IMR-90 (cell line): ENCODE data around the gene RORC. TPM values are rescaled to one million over a fixed set of nuclear protein-coding genes. Genes with fewer than 3 reads are reported as not detected.

Source experiments
- ATAC-seq: fragments of 200-7000 bp; cut with Tn5 transposase; 2 replicates; pipeline ENCODE4 v1.9.1; 2020; ENCODE audit warnings: low read depth, mild to moderate bottlenecking, moderate library complexity
- BruUV-seq: library from RNA; stranded (reverse); fragments of 400-500 nt; replicated peaks from 2 replicates; lab custom pipeline; 2021; lab: Mats Ljungman, UMichigan
- CTCF ChIA-PET: fragments of 300-600 bp; formaldehyde crosslinking; extraction: SDS; loops from one replicate; lab custom pipeline; 2021; ENCODE audit warnings: antibody characterized with exemption; lab: Yijun Ruan, JAX
- POLR2A ChIA-PET: fragments of 300-600 bp; sonication (Branson Sonifier 250); formaldehyde crosslinking; loops from one replicate; lab custom pipeline; 2022; ENCODE audit warnings: antibody characterized with exemption; ENCODE audit not compliant: unreplicated experiment; lab: Charles Lee
- DNase-seq: peaks from one replicate; pipeline ENCODE4 v3.0.0; 2013
- H2AFZ ChIP-seq: replicated peaks from 2 replicates; pipeline ENCODE3; 2013; ENCODE audit warnings: low read length, mild to moderate bottlenecking; ENCODE audit not compliant: poor library complexity
- H2AK5ac ChIP-seq: 2 replicates; pipeline ENCODE4 v1.6.1; 2013; ENCODE audit warnings: low read depth, low read length, inconsistent platforms
- H2AK9ac ChIP-seq: replicated peaks from 2 replicates; pipeline ENCODE3; 2013; ENCODE audit warnings: mild to moderate bottlenecking, low read depth, low read length, moderate library complexity; ENCODE audit not compliant: poor library complexity
- H2BK120ac ChIP-seq: 2 replicates; pipeline ENCODE4 v1.6.1; 2013; ENCODE audit warnings: low read depth, low read length, inconsistent platforms
- H2BK15ac ChIP-seq: 3 replicates; pipeline ENCODE4 v1.6.1; 2013; ENCODE audit warnings: low read depth, low read length, inconsistent platforms
- H2BK20ac ChIP-seq: 2 replicates; pipeline ENCODE4 v1.6.1; 2013; ENCODE audit warnings: low read depth, mild to moderate bottlenecking, inconsistent platforms, low read length, moderate library complexity
- H2BK5ac ChIP-seq: 2 replicates; pipeline ENCODE4 v1.6.1; 2013; ENCODE audit warnings: mild to moderate bottlenecking, low read depth, low read length, inconsistent platforms; ENCODE audit not compliant: poor library complexity, severe bottlenecking
- H3K14ac ChIP-seq: replicated peaks from 2 replicates; pipeline ENCODE4 v1.6.1; 2013; ENCODE audit warnings: low read depth, low read length, inconsistent platforms
- H3K18ac ChIP-seq: 2 replicates; pipeline ENCODE4 v1.6.1; 2013; ENCODE audit warnings: low read depth, low read length, control low read depth
- H3K23ac ChIP-seq: 2 replicates; pipeline ENCODE4 v1.6.1; 2013; ENCODE audit warnings: low read depth, low read length, inconsistent platforms
- H3K27ac ChIP-seq: 2 replicates; pipeline ENCODE4 v1.5.1; 2013; ENCODE audit warnings: mild to moderate bottlenecking, control low read depth, low read length; ENCODE audit not compliant: insufficient read depth
- H3K27me3 ChIP-seq: 2 replicates; pipeline ENCODE4 v1.6.1; 2013; ENCODE audit warnings: low read length; ENCODE audit not compliant: control insufficient read depth, insufficient read depth
- H3K36me3 ChIP-seq: 2 replicates; pipeline ENCODE4 v1.6.1; 2013; ENCODE audit warnings: low read length, mixed read lengths; ENCODE audit not compliant: control insufficient read depth, insufficient read depth
- H3K4ac ChIP-seq: 2 replicates; pipeline ENCODE4 v1.6.1; 2013; ENCODE audit warnings: low read depth, low read length, inconsistent platforms
- H3K4me1 ChIP-seq: 2 replicates; pipeline ENCODE4 v1.6.1; 2013; ENCODE audit warnings: low read length, mixed read lengths; ENCODE audit not compliant: control insufficient read depth, insufficient read depth
- H3K4me2 ChIP-seq: 2 replicates; pipeline ENCODE4 v1.6.1; 2013; ENCODE audit warnings: low read depth, mild to moderate bottlenecking, control low read depth, low read length, moderate library complexity
- H3K4me3 ChIP-seq: 2 replicates; pipeline ENCODE4 v1.5.1; 2013; ENCODE audit warnings: low read depth, mild to moderate bottlenecking, control low read depth, low read length, moderate library complexity; ENCODE audit not compliant: insufficient read depth
- H3K56ac ChIP-seq: 2 replicates; pipeline ENCODE4 v1.6.1; 2013; ENCODE audit warnings: low read length, inconsistent platforms; ENCODE audit not compliant: insufficient read depth; ENCODE audit errors: extremely low read depth
- H3K79me1 ChIP-seq, 2 experiments: 2 replicates each; pipeline ENCODE4 v1.6.1; 2013; ENCODE audit warnings: low read length in 2 of 2, inconsistent platforms in 1 of 2, low read depth in 1 of 2
- H3K9ac ChIP-seq: 2 replicates; pipeline ENCODE4 v1.6.1; 2013; ENCODE audit warnings: low read depth, low read length, control low read depth
- H3K9me1 ChIP-seq: 2 replicates; pipeline ENCODE4 v1.6.1; 2013; ENCODE audit warnings: low read length, inconsistent platforms; ENCODE audit not compliant: insufficient read depth
- H3K9me3 ChIP-seq: 2 replicates; pipeline ENCODE4 v1.6.1; 2013; ENCODE audit warnings: low read length; ENCODE audit not compliant: control insufficient read depth, insufficient read depth
- H4K20me1 ChIP-seq: 2 replicates; pipeline ENCODE4 v1.6.1; 2013; ENCODE audit warnings: low read length, inconsistent platforms; ENCODE audit not compliant: insufficient read depth
- H4K5ac ChIP-seq: 2 replicates; pipeline ENCODE4 v1.6.1; 2013; ENCODE audit warnings: mild to moderate bottlenecking, low read depth, low read length, control low read depth
- H4K8ac ChIP-seq, 2 experiments: 2 replicates each; pipeline ENCODE4 v1.6.1; 2013; ENCODE audit warnings: low read depth in 2 of 2, low read length in 2 of 2, control low read depth in 1 of 2, inconsistent platforms in 1 of 2
- H4K91ac ChIP-seq: 2 replicates; pipeline ENCODE4 v1.6.1; 2013; ENCODE audit warnings: low read depth, low read length, inconsistent platforms; ENCODE audit not compliant: insufficient read depth
- CHD1 ChIP-seq: IDR thresholded peaks from 2 replicates; pipeline ENCODE4 v1.6.1; 2012; ENCODE audit warnings: low read depth, low read length, improper control_type of control experiment
- MAZ ChIP-seq: IDR thresholded peaks from 2 replicates; pipeline ENCODE4 v1.6.1; 2012; ENCODE audit warnings: low read depth, mild to moderate bottlenecking, low read length, improper control_type of control experiment, moderate library complexity, borderline replicate concordance
- NFE2L2 ChIP-seq: fragments of 150-350 bp; IDR thresholded peaks from 2 replicates; pipeline ENCODE4 v1.6.1; 2016; ENCODE audit warnings: low read depth, mild to moderate bottlenecking, low read length
- RAD21 ChIP-seq: IDR thresholded peaks from 2 replicates; pipeline ENCODE4 v1.6.1; 2012; ENCODE audit warnings: low read length, improper control_type of control experiment
- RFX5 ChIP-seq: IDR thresholded peaks from 2 replicates; pipeline ENCODE4 v1.8.0; 2012; ENCODE audit warnings: low read depth, mild to moderate bottlenecking, low read length, moderate library complexity
- SMC3 ChIP-seq: fragments of 150-350 bp; IDR thresholded peaks from 2 replicates; pipeline ENCODE4 v1.6.1; 2016; ENCODE audit warnings: low read depth, mild to moderate bottlenecking, antibody characterized with exemption, low read length, moderate library complexity
- WGBS, 2 experiments: methylation state at CpG; one replicate each; pipeline versions ENCODE4 v1.1.5 to v1.1.7; 2013; ENCODE audit warnings: missing lambda C conversion rate in 2 of 2; ENCODE audit not compliant: insufficient read length in 1 of 2; ENCODE audit errors: extremely low coverage in 2 of 2; 5-methylcytosine and 5-hydroxymethylcytosine counted together
- dilution Hi-C: fragments of 300-500 bp; cut with HindIII; formaldehyde crosslinking; loops from one replicate; pipeline ENCODE4 v1.14.3; 2018; ENCODE audit warnings: low sequenced_read_pairs; ENCODE audit not compliant: unreplicated experiment
- in situ Hi-C: fragments of 300-500 bp; cut with MboI; formaldehyde crosslinking; loops from 3 replicates; pipeline ENCODE4 v1.14.3; 2019; ENCODE audit warnings: low sequenced_read_pairs, inconsistent platforms, mixed read lengths
- intact Hi-C: fragments of 100-400 bp; cut with micrococcal nuclease; formaldehyde crosslinking; loops from 2 replicates; pipeline ENCODE4 v1.10.0; 2022
- polyA plus RNA-seq, 3 experiments: library from polyadenylated mRNA; depleted of rRNA; stranded (reverse); fragments of >200 nt; gene quantifications; 2 replicates each; pipeline ENCODE4 v1.2.3, GENCODE V29; 2012; ENCODE audit warnings: low replicate concordance in 1 of 3
- total RNA-seq: library from RNA; depleted of rRNA; stranded (reverse); fragments of >200 nt; gene quantifications from 2 replicates; pipeline ENCODE4 v1.2.3, GENCODE V29; 2012
- TF ChIP-seq, protein P1 (sequence below): conservative IDR thresholded peaks from 2 replicates; pipeline ENCODE4 v1.5.1; 2012; ENCODE audit warnings: mild to moderate bottlenecking, low read depth, low read length, improper control_type of control experiment
- TF ChIP-seq, protein P2 (sequence below): fragments of 150-350 bp; IDR thresholded peaks from 2 replicates; pipeline ENCODE4 v1.6.1; 2016; ENCODE audit warnings: low read depth, mild to moderate bottlenecking, low read length, moderate library complexity, borderline replicate concordance

The RORC gene
- total and polyA plus RNA-seq, 2 of the 4 experiments (the other 2 are of a cell fraction): not detected

DNA sequence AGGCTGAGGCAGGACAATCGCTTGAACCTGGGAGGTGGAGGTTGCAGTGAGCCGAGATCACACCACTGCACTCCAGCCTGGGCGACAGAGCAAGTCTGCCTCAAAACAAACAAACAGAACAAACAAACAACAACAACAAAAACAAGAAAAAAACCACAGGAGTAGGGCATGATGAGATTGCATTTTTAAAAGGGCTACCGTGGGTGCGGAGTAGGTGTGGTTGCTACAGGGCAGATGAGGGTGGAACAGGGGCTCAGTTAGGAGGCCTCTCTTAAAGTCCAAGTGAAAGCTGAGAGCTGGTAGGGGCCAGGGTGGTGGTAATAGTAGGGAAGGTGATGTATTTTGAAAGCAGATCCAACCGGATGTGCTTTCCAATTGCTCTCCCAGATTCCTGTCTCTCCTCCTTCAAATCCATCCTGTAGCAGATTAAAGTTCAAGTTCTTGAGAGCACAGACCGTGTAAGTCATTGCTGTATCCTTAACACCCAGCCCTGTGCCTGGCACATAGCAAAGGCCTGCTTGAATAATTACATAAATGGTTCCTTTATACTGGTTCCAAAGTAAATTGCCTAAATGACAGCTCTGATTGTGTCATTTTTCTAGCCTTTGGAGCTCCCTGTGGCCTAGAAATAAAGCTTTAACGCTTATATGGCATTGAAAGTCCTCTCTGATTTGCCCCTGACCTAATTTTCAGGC is 22.2 kb downstream of the RORC start:
- no peak for ATAC-seq
- Histone ChIP-seq H2BK120ac (no peak overlapping the region), H3K9me1 (no peaks in the 10 kb centered on the region; the same call in 1 of the 2 replicates), H3K14ac (no peak overlapping the region), H2AK9ac (no peak overlapping the region), H3K4me1 (no peaks in the 10 kb centered on the region), H4K8ac (no peak overlapping the region), H3K18ac (no peak overlapping the region), H2BK15ac (no peak overlapping the region), H3K9ac (no peak overlapping the region), H2BK20ac (no peak overlapping the region), H4K5ac (no peak overlapping the region), H3K4me3 (no peak overlapping the region), H3K4ac (no peak overlapping the region), H2AFZ (no peak overlapping the region), H3K27ac (no peak overlapping the region), H3K9me3 (no peaks in the 10 kb centered on the region), H3K56ac (no peak overlapping the region), H3K23ac (no peak overlapping the region), H2AK5ac (no peak overlapping the region), H3K79me1 (no peaks in the 10 kb centered on the region), H2BK5ac (no peak overlapping the region), H3K4me2 (no peak overlapping the region), H4K20me1 (no peaks in the 10 kb centered on the region), H4K91ac (no peak overlapping the region), H3K36me3 (no peaks in the 10 kb centered on the region), H3K27me3 (peaks cover 76% of the 10 kb centered on the region)
- intact Hi-C loops (no loop called here), in situ Hi-C loops (no loop called here), dilution Hi-C loops (no loop called here)
- BruUV-seq: no TSS peak
- ChIA-PET POLR2A (no interaction called here), CTCF (no interaction called here)
- TF ChIP-seq MAZ (no peak), RFX5 (no peak), CHD1 (no peak), NFE2L2 (no peak), RAD21 (no peak), SMC3 (no peak)
- TF ChIP-seq, protein P1, sequence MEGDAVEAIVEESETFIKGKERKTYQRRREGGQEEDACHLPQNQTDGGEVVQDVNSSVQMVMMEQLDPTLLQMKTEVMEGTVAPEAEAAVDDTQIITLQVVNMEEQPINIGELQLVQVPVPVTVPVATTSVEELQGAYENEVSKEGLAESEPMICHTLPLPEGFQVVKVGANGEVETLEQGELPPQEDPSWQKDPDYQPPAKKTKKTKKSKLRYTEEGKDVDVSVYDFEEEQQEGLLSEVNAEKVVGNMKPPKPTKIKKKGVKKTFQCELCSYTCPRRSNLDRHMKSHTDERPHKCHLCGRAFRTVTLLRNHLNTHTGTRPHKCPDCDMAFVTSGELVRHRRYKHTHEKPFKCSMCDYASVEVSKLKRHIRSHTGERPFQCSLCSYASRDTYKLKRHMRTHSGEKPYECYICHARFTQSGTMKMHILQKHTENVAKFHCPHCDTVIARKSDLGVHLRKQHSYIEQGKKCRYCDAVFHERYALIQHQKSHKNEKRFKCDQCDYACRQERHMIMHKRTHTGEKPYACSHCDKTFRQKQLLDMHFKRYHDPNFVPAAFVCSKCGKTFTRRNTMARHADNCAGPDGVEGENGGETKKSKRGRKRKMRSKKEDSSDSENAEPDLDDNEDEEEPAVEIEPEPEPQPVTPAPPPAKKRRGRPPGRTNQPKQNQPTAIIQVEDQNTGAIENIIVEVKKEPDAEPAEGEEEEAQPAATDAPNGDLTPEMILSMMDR: no peak
- TF ChIP-seq, protein P2, sequence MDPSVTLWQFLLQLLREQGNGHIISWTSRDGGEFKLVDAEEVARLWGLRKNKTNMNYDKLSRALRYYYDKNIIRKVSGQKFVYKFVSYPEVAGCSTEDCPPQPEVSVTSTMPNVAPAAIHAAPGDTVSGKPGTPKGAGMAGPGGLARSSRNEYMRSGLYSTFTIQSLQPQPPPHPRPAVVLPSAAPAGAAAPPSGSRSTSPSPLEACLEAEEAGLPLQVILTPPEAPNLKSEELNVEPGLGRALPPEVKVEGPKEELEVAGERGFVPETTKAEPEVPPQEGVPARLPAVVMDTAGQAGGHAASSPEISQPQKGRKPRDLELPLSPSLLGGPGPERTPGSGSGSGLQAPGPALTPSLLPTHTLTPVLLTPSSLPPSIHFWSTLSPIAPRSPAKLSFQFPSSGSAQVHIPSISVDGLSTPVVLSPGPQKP: no peak
- WGBS, 2 experiments: 43% methylated on average over 1 of the region's 8 CpGs; no CpG with 5 or more reads in 1 of the 2 experiments
- no peak for DNase-seq
